Uterus (tissue), 4 donors: Measurements from ENCODE around the gene RALB. TPM values are rescaled to one million over a fixed set of nuclear protein-coding genes. Genes with fewer than 3 reads are reported as not detected.
A peak's percentile ranks its signal among the peaks of the same experiment; 100 is the strongest.

Experiments used
- DNase-seq, 2 donors: peaks; one replicate each; pipeline ENCODE4 v3.0.0-alpha.2; 2019 to 2020
- H3K27ac ChIP-seq, 2 donors: fragments of 200-600 bp; sonication (generic); 1 replicate in 1 of 2; 2 replicates in 1 of 2; pipeline ENCODE4 v1.5.1; 2016 to 2018
- H3K27me3 ChIP-seq, 2 donors: fragments of 200-600 bp; sonication (generic); one replicate each; pipeline ENCODE4 v1.5.1; 2018 to 2019; ENCODE audit warnings: control low read depth in 1 of 2
- H3K36me3 ChIP-seq, 2 donors: fragments of 200-600 bp; sonication (generic); one replicate each; pipeline ENCODE4 v1.5.1; 2019; ENCODE audit warnings: control low read depth in 1 of 2
- H3K4me1 ChIP-seq, 2 donors: fragments of 200-600 bp; sonication (generic); one replicate each; pipeline ENCODE4 v1.5.1; 2018 to 2019; ENCODE audit warnings: control low read depth in 1 of 2
- H3K4me3 ChIP-seq, 2 donors: fragments of 200-600 bp; sonication (generic); 1 replicate in 1 of 2; 2 replicates in 1 of 2; pipeline ENCODE4 v1.5.1; 2018 to 2019; ENCODE audit warnings: mild to moderate bottlenecking in 1 of 2
- H3K9me3 ChIP-seq, 2 donors: fragments of 200-600 bp; sonication (generic); one replicate each; pipeline ENCODE4 v1.5.1; 2019; ENCODE audit warnings: control low read depth in 1 of 2
- POLR2A ChIP-seq, 2 donors: fragments of 450-650 bp; IDR thresholded peaks; one replicate each; pipeline ENCODE4 v1.6.1; 2016; ENCODE audit warnings: antibody characterized with exemption in 2 of 2, mild to moderate bottlenecking in 1 of 2, moderate library complexity in 1 of 2
- intact Hi-C: fragments of 100-400 bp; cut with DNase I; formaldehyde crosslinking; loops from one replicate; pipeline ENCODE4 v1.15.1; 2023; ENCODE audit warnings: low total_unique reads
- total RNA-seq, 4 donors: library from RNA; depleted of rRNA in 3 of 4; stranded (reverse); fragments of >200 nt in 3 of 4; gene quantifications; one replicate each; pipeline versions ENCODE4 v1.1.0 to v1.2.4, GENCODE V29; 2014 to 2023
- TF ChIP-seq, protein P1 (sequence below), 4 experiments: fragments of 200-600 bp in 2 of 4; fragments of 450-650 bp in 2 of 4; sonication (generic) in 2 of 4; IDR thresholded peaks; one replicate each; pipeline ENCODE4 v1.5.1; 2016 to 2019; ENCODE audit warnings: antibody characterized with exemption in 4 of 4, mild to moderate bottlenecking in 2 of 4, moderate library complexity in 1 of 4
- donor health status: DM: yes; HTN: yes; CAD: no.

RALB gene
- total RNA-seq, 4 donors from 2014 or later: 54.1 to 96.7 (median 78.2) TPM

DNA sequence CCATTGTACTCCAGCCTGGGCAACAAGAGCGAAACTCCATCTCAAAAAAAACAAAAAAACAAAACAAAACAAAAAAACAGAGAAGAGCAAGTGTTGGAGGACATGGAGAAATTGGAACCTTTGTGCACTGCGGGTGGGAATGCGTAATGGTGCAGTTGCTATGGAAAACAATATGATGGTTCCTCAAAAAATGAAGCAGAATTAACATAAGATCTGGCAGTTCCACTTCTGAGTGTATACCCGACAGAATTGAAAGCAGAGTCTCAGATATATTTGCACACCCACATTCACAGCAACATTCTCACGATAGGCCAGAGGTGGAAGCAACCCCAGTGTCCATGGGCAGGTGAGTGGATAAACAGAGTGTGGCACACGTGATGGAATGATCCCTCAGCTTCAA, 11.0 kb upstream of the RALB start:
- no peak for DNase-seq
- peaks cover 0 to 7% of the 10 kb centered on the region in 2 donors for H3K4me1 ChIP-seq
- H3K27ac ChIP-seq: no peak overlapping the region
- H3K27me3 ChIP-seq: no peaks in the 10 kb centered on the region
- intact Hi-C loops: no loop called here
- H3K36me3 ChIP-seq: no peaks in the 10 kb centered on the region
- H3K9me3 ChIP-seq: no peaks in the 10 kb centered on the region
- TF ChIP-seq POLR2A (IDR thresholded peaks at IDR 0.05): no peak
- TF ChIP-seq, protein P1, sequence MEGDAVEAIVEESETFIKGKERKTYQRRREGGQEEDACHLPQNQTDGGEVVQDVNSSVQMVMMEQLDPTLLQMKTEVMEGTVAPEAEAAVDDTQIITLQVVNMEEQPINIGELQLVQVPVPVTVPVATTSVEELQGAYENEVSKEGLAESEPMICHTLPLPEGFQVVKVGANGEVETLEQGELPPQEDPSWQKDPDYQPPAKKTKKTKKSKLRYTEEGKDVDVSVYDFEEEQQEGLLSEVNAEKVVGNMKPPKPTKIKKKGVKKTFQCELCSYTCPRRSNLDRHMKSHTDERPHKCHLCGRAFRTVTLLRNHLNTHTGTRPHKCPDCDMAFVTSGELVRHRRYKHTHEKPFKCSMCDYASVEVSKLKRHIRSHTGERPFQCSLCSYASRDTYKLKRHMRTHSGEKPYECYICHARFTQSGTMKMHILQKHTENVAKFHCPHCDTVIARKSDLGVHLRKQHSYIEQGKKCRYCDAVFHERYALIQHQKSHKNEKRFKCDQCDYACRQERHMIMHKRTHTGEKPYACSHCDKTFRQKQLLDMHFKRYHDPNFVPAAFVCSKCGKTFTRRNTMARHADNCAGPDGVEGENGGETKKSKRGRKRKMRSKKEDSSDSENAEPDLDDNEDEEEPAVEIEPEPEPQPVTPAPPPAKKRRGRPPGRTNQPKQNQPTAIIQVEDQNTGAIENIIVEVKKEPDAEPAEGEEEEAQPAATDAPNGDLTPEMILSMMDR (IDR thresholded peaks at IDR 0.05): no peak
- no peak overlapping the region for H3K4me3 ChIP-seq

DNA sequence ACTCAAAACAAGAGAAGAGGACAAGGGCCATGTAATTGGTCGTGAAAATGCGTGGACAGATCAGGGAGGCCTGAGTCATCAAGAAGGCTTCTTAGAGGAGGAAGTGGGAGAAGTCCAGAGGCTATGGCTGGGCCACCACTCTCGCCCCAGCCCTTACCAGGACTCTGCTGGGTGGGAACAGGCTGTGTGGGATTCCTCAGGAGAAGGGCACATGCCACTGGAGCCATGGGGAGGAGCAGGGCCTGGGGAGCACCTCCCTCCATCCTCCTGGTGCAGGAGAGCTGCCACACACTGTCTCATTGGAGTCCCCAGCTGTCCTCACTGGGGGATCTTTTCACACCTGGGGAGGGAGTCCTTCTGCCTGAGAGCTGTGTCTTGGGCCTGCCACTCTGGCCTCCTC, 9.4 kb upstream of the RALB start:
- intact Hi-C loops: no loop called here
- H3K27ac ChIP-seq: no peak overlapping the region
- H3K27me3 ChIP-seq: no peaks in the 10 kb centered on the region
- H3K9me3 ChIP-seq: no peaks in the 10 kb centered on the region
- no peak overlapping the region for H3K4me3 ChIP-seq
- TF ChIP-seq POLR2A (IDR thresholded peaks at IDR 0.05): no peak
- TF ChIP-seq, protein P1 (IDR thresholded peaks at IDR 0.05): no peak
- no peak for DNase-seq
- H3K4me1 ChIP-seq: peaks cover 0 to 7% of the 10 kb centered on the region in 2 donors
- no peaks in the 10 kb centered on the region for H3K36me3 ChIP-seq

DNA sequence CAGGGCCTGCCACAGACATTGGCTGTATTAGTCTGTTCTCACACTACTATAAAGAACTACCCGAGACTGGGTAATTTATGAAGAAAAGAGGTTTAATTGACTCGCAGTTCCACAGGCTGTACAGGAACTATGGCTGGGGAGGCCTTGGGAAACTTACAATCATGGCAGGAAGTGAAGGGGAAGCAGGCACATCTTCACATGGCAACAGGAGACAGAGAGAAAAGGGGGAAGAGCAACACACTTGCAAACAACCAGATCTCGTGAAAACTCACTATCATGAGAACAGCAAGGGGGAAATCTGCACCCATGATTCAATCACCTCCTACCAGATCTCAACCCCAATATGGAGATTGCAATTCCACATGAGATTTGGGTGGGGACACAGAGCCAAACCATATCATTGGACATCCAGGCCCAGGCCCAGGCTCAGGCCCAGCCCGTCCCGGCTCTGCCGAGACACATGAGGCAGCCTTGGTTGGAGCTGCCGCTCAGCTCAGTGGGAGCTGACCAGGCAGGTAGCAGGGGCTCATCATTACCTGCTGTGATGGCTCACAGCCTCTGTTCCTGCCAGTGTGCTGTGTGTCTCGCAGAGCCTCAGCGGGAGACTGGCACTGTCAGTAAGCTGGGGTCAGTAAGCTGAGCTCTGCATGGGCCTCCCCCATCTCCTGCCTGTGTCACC, 8.6 kb upstream of the RALB start:
- H3K36me3 ChIP-seq: no peaks in the 10 kb centered on the region
- no peak for DNase-seq
- H3K4me3 ChIP-seq: no peak overlapping the region
- no peak overlapping the region for H3K27ac ChIP-seq
- intact Hi-C loops: no loop called here
- TF ChIP-seq, protein P1 (IDR thresholded peaks at IDR 0.05): no peak
- no peak for TF ChIP-seq POLR2A (IDR thresholded peaks at IDR 0.05)
- no peaks in the 10 kb centered on the region for H3K27me3 ChIP-seq
- H3K4me1 ChIP-seq: peaks cover 0 to 7% of the 10 kb centered on the region in 2 donors
- no peaks in the 10 kb centered on the region for H3K9me3 ChIP-seq

DNA sequence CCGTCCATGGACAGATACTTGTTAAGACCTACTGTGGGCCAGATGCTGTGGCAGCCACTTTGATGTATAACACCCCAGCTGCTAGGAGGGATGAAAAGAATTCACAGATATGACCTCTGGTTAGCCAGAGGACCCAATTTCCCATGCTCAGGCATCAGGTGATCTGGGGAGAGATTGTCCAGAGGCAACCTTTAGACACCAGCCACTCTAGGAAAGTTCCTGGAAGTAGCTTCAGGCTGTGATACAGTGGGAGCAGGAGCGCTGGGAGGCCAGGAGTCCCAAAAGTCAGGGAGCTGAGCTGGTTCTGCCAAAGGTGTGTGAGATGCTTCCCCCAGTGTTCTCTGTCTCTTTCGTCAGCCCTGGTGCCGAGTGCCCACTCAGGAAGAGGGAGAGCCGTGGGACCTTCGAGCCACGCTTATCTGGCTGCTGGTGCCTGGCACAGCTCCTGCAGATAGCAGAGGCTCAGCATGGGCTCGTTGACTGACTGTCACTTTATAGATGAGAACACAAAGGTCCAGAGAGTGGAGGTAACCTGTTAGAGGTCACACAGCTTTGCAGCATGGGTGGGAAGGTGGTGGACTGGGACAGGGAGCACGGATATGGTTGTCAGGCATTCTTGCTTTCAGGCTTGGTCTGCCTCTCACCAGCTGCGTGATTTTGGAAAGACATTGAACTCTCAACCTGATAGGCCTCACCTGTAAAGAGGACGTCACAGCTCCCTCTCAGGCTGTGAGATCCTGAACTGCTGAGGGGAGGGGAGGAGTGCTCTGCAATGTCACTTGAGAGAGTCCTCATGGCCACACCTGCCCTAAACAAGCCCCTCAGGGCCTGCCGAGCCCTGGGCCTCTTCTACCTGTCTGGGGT, 7.8 kb upstream of the RALB start:
- intact Hi-C loops: no loop called here
- DNase-seq: no peak
- H3K4me1 ChIP-seq: peaks cover 0 to 7% of the 10 kb centered on the region in 2 donors
- no peak for TF ChIP-seq POLR2A (IDR thresholded peaks at IDR 0.05)
- TF ChIP-seq, protein P1 (IDR thresholded peaks at IDR 0.05): no peak
- H3K27me3 ChIP-seq: no peaks in the 10 kb centered on the region
- H3K4me3 ChIP-seq: no peak overlapping the region
- no peaks in the 10 kb centered on the region for H3K9me3 ChIP-seq
- H3K27ac ChIP-seq: peak overlapping the region; percentile 33 to 40
- H3K36me3 ChIP-seq: no peaks in the 10 kb centered on the region
